ENCODE measurements around the gene KDM1A. TPM values are rescaled to one million over a fixed set of nuclear protein-coding genes. Genes with fewer than 3 reads are reported as not detected.

KDM1A gene
- total RNA-seq, 1 donor from 2014 or later = 332 TPM

DNA sequence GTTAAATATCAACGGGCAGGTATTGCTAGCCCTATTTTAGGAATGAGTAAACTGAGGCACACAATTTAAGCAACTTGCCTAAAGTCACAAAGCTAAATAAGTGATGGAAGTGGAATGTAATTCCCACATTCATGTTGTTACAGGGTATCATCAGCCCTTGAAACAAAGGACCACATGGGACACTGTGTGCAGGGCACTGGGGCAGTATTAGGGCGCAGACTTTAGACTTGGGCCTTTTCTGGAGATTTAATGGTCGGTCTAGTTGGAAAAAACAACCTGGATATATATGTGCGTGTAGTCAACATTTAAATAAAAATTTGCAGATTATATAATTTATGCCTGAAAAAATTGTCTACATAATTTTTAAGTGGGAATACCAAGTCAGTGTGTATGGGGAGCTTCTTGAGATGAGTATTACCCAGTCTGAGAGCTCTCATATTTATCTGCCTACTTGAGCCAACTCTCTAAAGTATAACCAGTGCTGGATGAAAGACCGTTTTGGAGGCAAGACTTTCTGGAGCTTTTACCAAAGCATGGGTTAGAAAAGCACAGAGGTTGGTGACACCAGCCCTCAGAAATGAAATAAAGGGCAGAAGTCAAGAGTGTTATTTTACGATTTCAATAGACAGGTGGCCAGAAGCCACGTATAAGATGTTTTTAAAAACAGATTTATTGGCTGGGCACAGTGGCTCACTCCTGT is 1.6 kb downstream of the KDM1A start:
- peaks cover 2% of the 10 kb centered on the region for H3K27me3 Mint-ChIP-seq (ENCODE audit: insufficient read depth, low read depth)
- H3K36me3 Mint-ChIP-seq = peaks cover 40% of the 10 kb centered on the region
- no peaks in the 10 kb centered on the region for H3K27me3 ChIP-seq
- H2AFZ ChIP-seq (replicated peaks) = no peak overlapping the region
- no peak for DNase-seq (ENCODE audit: low spot score)
- peaks cover 47% of the 10 kb centered on the region for H4K20me1 ChIP-seq (ENCODE audit: low read depth)
- TF ChIP-seq EZH2 (IDR thresholded peaks at IDR 0.05) = no peak
- TF ChIP-seq, protein P1, sequence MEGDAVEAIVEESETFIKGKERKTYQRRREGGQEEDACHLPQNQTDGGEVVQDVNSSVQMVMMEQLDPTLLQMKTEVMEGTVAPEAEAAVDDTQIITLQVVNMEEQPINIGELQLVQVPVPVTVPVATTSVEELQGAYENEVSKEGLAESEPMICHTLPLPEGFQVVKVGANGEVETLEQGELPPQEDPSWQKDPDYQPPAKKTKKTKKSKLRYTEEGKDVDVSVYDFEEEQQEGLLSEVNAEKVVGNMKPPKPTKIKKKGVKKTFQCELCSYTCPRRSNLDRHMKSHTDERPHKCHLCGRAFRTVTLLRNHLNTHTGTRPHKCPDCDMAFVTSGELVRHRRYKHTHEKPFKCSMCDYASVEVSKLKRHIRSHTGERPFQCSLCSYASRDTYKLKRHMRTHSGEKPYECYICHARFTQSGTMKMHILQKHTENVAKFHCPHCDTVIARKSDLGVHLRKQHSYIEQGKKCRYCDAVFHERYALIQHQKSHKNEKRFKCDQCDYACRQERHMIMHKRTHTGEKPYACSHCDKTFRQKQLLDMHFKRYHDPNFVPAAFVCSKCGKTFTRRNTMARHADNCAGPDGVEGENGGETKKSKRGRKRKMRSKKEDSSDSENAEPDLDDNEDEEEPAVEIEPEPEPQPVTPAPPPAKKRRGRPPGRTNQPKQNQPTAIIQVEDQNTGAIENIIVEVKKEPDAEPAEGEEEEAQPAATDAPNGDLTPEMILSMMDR (IDR thresholded peaks at IDR 0.05) = no peak
- no peak for TF ChIP-seq EZH2phosphoT487 (IDR thresholded peaks at IDR 0.05)
- peaks cover 19% of the 10 kb centered on the region for H3K9me3 ChIP-seq (ENCODE audit: low read depth)
- H3K9ac ChIP-seq = peak overlapping the region; percentile 83
- H3K4me3 Mint-ChIP-seq = peak overlapping the region; percentile 98
- peaks cover 70% of the 10 kb centered on the region for H3K79me2 ChIP-seq (ENCODE audit: low read depth)
- H3K36me3 ChIP-seq = peaks cover 17% of the 10 kb centered on the region
- H3K27ac ChIP-seq = no peak overlapping the region
- no peaks in the 10 kb centered on the region for H3K4me1 ChIP-seq
- H3K9me3 Mint-ChIP-seq = peaks cover 30% of the 10 kb centered on the region
- peak overlapping the region; percentile 88 for H3K4me3 ChIP-seq
- peak overlapping the region; percentile 98 for H3K27ac Mint-ChIP-seq
- H3K4me1 Mint-ChIP-seq = peaks cover 20% of the 10 kb centered on the region
- H3F3A ChIP-seq (ENCODE audit: low read depth) = no peaks in the 10 kb centered on the region
- H3K4me2 ChIP-seq = peak overlapping the region; percentile 87

DNA sequence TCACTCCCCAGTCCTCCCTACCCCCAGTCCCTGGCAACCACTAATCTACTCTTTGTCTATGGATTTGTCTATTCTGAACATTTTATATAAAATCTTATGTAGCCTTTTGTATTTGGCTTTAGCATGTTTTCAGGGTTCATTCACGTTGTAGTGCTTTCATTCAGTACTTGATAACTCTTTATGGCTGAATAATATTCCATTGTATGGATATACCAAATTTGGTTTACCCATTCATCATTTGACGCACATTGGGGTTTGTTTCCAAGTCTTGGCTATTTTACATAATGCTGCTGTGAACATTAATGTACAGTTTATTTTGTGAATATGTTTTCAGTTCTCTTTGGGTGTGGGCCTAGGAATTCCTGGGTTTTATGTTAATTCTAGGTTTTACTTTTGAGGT is 2.6 kb downstream of the KDM1A start:
- Histone ChIP-seq H3K4me1 (peaks cover under 1% of the 10 kb centered on the region), H3F3A (ENCODE audit: low read depth) (no peaks in the 10 kb centered on the region), H3K36me3 (peaks cover 17% of the 10 kb centered on the region), H3K4me2 (peak overlapping the region; percentile 87), H3K4me3 (peak overlapping the region; percentile 88), H3K9me3 (ENCODE audit: low read depth) (peaks cover 19% of the 10 kb centered on the region), H3K79me2 (ENCODE audit: low read depth) (peaks cover 80% of the 10 kb centered on the region), H3K27ac (no peak overlapping the region), H3K27me3 (no peaks in the 10 kb centered on the region), H4K20me1 (ENCODE audit: low read depth) (peaks cover 57% of the 10 kb centered on the region), H2AFZ (replicated peaks) (no peak overlapping the region), H3K9ac (no peak overlapping the region)
- no peak for DNase-seq (ENCODE audit: low spot score)
- Mint-ChIP-seq H3K4me1 (peaks cover 25% of the 10 kb centered on the region), H3K27me3 (ENCODE audit: insufficient read depth, low read depth) (peaks cover 2% of the 10 kb centered on the region), H3K27ac (no peak overlapping the region), H3K9me3 (peaks cover 33% of the 10 kb centered on the region), H3K4me3 (peak overlapping the region; percentile 98), H3K36me3 (peaks cover 40% of the 10 kb centered on the region)
- TF ChIP-seq, protein P1 (IDR thresholded peaks at IDR 0.05) = no peak
- TF ChIP-seq EZH2phosphoT487 (IDR thresholded peaks at IDR 0.05) = no peak
- no peak for TF ChIP-seq EZH2 (IDR thresholded peaks at IDR 0.05)

DNA sequence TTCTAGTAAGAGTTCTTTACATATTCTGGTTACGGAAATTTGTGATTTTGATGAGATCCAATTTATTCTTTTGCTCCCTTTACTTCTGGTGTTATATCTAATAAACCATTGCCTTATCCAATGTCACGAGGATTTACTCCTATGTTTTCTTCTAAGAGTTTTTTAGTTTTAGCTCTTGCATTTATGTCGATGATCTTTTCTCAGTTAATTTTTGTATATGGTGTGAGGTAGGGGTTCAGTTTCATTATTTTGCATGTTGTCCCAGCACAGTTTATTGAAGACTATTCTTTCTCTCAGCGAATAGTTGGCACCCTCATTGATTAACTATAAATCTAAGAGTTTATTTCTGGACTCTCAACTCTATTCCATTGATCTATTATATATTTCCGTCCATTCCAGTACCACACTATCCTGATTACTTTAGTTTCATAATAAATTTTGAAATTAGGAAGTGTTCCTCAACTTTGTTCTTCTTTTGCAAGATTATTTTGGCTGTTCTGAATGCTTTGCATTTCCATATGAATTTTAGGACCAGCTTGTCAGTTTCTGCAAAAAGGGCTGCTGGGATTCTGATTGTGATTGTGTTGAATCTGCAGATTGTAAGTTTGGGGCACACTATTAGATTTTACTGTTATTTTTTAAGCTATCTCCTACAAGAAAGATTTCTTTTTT is 4.0 kb downstream of the KDM1A start:
- no peak overlapping the region for H3K4me3 Mint-ChIP-seq

More for the DNA sequence above, 4.0 kb downstream of the KDM1A start:
- no peak overlapping the region for H2AFZ ChIP-seq (replicated peaks)
- H3K4me3 ChIP-seq = no peak overlapping the region
- peaks cover 33% of the 10 kb centered on the region for H3K9me3 Mint-ChIP-seq
- H3K4me1 Mint-ChIP-seq = peaks cover 23% of the 10 kb centered on the region
- peaks cover 17% of the 10 kb centered on the region for H3K36me3 ChIP-seq
- no peak overlapping the region for H3K9ac ChIP-seq
- TF ChIP-seq EZH2phosphoT487 (IDR thresholded peaks at IDR 0.05) (no peak), EZH2 (IDR thresholded peaks at IDR 0.05) (no peak)
- TF ChIP-seq, protein P1 (IDR thresholded peaks at IDR 0.05) = no peak
- H3K27me3 ChIP-seq = no peaks in the 10 kb centered on the region
- peaks cover 42% of the 10 kb centered on the region for H3K36me3 Mint-ChIP-seq
- H3K79me2 ChIP-seq (ENCODE audit: low read depth) = peaks cover 95% of the 10 kb centered on the region
- H3K4me1 ChIP-seq = peaks cover 14% of the 10 kb centered on the region
- H3K9me3 ChIP-seq (ENCODE audit: low read depth) = peaks cover 19% of the 10 kb centered on the region
- H3K4me2 ChIP-seq = no peak overlapping the region
- no peak for DNase-seq (ENCODE audit: low spot score)
- H3K27ac ChIP-seq = no peak overlapping the region
- no peaks in the 10 kb centered on the region for H3F3A ChIP-seq (ENCODE audit: low read depth)
- peaks cover 2% of the 10 kb centered on the region for H3K27me3 Mint-ChIP-seq (ENCODE audit: insufficient read depth, low read depth)
- peaks cover 72% of the 10 kb centered on the region for H4K20me1 ChIP-seq (ENCODE audit: low read depth)
- no peak overlapping the region for H3K27ac Mint-ChIP-seq

Data from neural progenitor cell (in vitro differentiated cells).